ENCODE results near the gene JCAD.
"Not testable (repeated sequence)": the region's sequence is repeated elsewhere in the genome, so short reads cannot be mapped to it uniquely, and the experiment has no call there.

JCAD gene, protein sequence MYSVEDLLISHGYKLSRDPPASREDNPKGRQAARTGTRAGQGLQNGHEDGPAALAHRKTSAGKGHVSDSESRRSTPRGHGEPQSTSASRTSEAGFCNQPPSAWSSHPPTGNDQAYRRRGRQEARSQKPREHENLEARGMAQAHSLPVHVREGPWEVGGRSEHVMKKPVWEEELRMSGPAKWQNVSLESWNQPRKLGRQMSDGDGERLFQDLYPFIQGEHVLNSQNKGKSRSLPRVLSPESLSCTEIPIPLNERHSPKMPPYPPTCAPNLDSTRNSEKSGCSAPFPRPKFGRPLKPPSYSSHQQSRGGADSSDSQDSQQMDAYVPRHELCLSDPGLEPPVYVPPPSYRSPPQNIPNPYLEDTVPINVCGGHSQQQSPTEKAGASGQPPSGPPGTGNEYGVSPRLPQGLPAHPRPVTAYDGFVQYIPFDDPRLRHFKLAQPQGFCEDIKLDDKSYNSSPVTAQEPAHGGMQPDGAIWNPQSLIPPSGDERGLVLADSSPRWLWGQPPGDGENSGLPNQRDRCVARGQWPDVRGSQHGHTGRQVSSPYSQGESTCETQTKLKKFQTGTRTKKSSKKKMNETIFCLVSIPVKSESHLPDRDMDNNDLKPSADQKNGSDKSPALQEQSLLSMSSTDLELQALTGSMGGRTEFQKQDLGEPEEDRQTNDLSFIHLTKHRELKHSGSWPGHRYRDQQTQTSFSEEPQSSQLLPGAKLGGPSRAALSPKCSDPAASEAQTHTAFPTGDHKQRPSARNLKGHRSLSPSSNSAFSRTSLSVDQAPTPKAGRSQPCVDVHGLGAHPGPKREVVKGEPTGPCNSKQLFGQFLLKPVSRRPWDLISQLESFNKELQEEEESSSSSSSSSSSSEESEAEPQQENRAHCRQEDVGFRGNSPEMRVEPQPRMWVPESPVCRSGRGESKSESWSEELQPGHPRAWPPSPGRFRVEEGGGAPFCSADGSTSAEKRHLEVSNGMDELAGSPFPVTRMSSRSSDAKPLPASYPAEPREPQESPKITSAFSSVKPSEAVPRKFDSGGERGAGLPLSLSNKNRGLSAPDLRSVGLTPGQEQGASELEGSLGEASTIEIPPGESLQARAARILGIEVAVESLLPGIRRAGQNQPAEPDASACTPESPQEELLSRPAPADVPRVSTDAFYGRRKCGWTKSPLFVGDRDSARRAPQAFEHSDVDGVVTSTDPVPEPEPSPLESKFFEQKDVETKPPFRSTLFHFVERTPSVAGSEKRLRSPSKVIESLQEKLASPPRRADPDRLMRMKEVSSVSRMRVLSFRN (N-terminal part only)

DNA sequence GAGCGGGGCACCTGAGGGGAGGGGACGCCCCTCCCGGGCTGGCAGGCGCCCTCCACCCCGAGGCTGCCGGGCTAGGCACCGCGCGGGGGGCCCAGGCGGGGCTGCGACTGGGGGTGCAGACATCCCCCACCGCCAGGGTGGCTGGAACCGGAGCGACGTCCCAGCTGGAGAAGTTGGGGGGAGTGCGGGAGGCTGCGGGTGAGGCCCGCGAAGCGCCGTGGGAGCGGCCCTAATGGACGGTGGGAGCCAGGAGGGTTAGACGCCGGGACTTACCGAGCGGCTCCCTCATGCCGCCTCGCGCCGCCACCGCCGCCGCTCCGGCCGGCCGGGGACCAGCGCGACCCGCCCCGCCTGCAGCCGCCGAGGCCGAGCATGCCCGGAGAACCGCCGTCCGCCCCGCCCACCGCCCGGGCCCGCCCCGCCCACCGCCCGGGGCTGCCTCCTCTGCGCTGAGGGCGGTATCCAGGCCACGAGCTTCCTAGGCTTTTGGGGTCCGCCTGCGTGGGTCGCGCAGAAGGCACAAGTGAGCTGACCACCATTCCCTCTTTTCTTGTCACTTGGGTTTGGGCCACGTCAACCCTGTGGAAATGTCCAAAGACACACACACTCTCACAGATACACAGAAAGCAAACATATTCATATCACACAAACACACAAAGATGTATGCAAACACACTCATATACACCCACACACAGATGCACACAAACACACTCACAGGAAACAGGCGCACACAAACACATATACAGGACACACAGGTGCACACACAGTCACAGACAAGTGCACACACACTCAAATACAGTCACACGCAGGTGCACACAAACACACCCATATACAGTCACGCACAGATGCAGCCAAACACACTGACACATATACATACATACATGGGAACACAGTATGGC is at the start of gene JCAD:
TSS of gene JCAD (minus strand) at position 378 of the 899 bp plus-strand sequence. CDS start 11,774 bp downstream, outside the sequence.
- DNase-seq (ENCODE audit: low spot score): peak; percentile 90

DNA sequence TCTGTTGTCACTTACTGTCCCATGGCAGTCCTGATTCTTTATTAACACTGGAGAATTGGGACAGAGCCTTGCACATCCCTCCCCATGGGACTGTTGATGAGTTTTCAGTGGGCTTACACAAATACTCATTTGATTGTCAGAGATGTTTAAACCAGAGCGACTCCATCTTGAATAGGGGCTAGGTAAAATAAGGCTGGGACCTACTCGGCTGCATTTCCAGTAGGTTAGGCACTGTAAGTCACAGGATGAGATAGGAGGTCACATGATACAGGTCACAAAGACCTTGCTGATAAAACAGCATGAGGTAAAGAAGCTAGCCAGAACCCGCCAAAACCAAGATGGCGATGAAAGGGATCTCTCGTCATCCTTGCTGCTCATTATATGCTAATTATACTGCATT is 47.6 kb upstream of the JCAD start:
- DNase-seq (ENCODE audit: low spot score): no peak

DNA sequence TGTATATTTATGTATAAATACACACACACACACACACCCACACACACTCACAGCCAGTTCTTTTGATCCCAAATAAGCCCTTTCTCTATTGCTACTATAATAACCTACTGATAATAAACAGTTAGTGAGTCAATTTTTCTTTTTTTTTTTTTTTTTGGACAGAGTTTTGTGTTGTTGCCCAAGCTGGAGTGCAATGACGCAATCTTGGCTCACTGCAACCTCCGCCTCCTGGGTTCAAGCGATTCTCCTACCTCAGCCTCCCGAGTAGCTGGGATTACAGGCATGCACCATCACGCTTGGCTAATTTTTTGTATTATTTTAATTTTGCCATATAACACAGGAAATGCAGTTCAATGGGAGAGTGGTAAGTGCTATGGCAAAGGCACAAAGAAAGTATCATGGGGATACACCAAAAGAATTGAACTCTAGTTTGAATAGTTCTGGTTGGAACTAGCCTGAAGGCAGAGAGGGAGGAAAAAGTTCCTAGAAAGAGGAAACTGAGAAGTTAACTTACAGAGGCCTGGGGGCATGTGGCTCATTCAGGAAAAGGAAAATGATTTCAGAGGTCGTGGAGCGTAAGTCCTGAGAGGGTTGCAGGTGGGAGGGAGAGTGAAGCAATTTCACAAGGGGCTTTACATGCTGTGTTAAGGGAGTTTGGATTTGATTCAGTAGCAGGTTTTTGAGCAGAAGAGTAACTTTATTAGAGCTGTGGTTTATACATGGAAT is 44.4 kb upstream of the JCAD start:
- no peak for DNase-seq (ENCODE audit: low spot score)

DNA sequence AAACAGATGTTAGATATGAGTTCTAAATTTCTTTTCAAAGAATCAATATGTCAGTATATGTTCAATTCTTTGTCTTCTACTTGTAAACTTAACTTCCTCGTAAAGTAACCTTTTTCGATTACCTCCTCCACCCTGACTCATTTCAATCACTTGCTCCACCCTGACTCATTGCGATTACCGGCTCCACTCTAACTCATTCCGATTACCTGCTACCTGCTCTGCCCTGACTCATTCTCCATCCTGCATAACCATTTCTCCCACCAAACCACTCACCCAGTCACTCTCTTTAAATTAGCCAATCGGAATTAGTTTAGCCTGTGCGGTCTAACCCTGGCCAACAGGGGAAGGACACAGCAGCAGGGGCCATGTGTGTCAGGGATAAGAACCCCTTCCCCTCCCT is 40.3 kb upstream of the JCAD start:
- not testable (repeated sequence) for DNase-seq (ENCODE audit: low spot score)

DNA sequence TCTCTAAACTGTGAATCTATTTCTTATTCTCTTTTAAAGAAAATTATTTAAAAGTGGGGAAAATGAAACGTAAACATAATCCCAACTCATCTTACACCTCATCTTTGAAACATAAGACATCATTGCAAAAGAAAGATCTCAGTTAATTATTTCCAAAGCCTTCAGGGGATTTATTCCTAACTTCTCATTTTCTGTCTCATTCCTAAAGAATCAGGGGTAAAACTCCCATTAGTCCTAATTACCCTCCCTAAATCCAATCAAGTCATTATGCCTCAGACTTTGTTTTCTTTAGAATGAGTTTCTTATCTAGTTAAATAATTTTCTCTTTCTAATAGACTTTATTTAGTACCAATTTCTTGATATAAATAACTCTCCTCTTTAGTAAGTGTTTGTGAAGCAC is 39.7 kb upstream of the JCAD start:
- no peak for DNase-seq (ENCODE audit: low spot score)

DNA sequence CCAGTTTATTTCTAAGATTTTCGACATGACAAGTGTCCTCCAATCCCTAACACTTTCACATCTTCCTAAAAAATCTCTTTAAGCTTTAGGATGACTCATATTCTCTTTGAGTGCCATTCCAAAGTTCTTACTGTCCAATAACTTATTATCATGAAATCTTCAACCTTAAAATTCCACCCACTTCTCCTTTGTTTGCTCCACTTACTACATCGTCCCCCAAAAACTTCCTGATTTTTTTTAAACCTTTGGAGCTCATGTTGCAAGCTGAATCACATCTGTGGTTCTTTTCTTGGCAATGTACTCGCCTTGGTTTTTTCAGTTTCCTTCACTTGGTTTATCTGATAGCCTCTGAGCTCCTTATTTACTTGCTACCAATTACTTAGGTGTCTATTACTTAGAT is 39.2 kb upstream of the JCAD start:
- DNase-seq (ENCODE audit: low spot score): peak; percentile 70

DNA sequence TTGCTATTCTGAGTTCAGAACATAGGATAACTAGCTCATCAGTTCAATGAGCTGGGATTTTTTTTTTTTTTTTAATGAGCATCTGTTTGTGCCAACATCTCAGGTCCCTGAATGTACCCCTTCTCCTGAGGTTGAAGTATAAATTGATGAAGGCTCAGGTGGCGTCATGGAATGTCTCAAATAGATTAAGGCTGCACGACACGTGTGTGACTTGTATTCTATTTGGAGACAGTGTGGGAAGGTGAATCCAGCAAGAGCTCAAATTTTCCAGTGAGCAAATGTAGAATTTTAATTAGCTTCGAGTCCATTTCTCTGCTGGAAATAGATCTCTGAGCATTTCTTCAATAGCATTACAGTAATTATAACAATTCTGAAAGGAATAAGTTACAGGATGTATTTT is 37.2 kb upstream of the JCAD start:
- DNase-seq (ENCODE audit: low spot score): no peak

DNA sequence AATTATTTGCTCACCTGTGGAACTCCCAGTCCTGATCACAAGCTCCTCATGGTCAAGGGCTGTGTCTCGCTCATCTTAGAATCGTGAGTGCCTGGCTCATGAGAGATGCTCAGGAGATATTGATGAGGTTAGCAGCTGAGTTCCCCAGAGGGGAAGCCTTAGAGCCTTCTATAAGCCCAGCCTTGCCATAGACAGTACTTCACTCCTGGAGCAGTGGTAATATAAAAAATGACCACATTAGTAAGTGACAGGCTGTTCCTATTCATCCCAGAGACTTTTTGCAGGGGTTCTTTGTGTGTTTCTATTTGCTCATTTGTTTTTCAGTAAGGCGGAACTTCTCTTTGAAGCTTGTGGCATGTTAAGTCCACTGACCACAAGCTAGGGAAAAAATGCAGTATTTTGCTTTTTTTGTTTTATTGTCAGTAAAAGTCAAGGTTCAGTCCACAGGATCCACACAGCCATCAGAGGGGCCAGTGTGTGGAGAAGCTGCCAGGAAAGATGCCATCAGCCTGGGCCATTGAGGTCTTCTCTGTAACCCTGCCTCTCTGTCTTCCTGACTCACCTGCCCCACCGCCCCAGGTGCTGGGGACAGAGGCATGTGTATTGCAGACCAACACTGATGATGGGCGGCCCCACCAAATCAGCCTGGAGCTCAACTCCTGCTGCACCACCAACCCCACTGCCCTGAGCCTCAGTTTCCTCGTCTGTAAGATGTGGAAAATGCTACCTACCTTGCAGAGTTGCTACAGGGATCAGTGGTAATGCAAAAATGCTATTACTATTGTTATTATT is 36.4 kb upstream of the JCAD start:
- no peak for DNase-seq (ENCODE audit: low spot score)

DNA sequence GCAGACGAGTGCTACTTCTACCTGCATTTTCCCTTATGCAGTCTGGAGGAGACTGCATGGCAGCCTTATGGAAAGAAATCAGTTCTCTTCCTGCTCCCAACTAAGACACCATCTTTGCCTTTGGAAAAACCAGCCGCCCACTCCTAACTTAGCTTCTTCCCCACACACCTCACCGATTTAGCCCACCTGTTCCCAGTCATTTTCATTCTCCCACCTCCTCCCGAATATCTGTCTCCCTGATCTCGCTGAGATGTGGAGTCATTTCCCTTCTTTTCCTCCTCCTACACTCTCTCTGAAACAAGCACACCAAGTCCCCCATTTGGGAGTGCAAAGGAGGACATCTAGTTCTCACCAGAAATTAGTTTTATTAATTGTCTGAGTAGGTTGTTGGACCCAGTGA is 35.2 kb upstream of the JCAD start:
- no peak for DNase-seq (ENCODE audit: low spot score)

DNA sequence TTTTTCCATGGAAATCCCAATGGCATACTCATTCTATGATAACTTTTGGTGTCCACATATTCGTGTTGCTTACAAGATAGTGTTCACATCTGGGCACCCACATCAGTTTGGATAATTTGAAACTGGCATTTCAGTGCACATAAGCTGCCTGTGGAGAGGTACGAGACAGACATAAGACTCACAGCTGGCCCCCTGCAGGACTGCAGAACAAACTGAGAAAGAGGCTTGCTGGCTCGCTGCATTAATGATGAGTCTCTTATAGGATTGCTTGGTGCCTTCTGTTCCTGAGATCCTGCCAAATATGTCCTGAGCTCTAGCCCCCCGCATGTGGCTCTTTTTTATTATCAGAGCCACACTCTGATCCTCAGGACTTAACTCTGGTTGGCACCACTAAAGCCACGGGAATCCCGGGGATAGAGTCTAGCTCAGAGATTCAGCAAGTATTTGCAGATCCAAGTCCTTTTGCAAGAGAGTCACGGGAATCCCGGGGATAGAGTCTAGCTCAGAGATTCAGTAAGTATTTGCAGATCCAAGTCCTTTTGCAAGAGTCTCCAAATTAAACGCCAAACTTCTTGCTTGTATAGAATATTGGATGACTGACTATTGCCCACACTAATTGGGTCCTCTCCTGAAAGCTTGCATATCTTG is 34.0 kb upstream of the JCAD start:
- no peak for DNase-seq (ENCODE audit: low spot score)

DNA sequence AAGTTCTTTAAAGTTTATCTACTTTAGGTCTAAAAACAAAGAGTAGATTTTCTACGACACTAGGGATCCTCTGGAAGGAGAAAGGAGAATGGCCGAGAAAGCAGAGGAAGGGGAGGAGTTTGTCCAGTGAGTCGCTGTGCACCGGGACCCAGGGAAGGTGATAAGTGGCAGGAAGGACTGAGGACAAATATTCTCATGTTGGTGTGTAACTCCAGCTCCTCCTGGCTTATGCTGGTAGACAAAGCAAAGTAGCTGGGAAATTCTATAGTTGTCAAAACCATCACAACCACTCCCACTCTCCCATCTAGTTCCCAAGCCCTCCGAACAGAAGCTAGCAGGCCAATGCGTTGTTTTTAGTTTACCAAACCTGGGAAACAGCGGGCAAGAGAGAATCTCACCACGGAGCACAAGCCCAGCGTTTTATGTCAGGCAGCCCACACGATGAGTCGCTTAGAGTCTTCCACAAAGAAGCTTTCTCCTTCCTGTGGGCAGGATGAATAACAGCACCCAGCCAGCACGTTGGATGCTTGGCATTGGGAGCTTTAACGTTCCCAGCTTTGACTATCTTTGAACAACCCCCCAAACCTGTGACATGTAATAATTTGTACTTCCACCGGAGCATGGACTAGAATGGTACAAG is 32.9 kb upstream of the JCAD start:
- peak; percentile 38 for DNase-seq (ENCODE audit: low spot score)

DNA sequence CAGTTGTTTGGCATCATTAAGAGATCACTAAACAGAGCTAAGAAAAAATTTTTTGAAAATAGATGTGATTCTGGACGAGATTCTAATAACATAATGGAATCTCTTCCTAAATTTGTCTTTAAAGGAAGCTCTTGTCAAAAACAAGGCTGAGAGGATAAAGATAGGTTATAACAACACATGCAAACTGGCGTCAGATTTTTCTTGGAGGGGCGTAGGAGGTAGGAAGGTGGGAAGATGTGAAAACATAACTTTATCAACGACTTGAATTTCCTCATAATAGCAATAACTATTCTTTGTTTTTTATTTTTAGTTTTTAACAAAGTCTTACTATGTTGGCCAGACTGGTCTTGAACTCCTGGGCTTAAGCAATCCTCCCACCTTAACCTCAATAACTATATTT is 31.8 kb upstream of the JCAD start:
- DNase-seq (ENCODE audit: low spot score): no peak

DNA sequence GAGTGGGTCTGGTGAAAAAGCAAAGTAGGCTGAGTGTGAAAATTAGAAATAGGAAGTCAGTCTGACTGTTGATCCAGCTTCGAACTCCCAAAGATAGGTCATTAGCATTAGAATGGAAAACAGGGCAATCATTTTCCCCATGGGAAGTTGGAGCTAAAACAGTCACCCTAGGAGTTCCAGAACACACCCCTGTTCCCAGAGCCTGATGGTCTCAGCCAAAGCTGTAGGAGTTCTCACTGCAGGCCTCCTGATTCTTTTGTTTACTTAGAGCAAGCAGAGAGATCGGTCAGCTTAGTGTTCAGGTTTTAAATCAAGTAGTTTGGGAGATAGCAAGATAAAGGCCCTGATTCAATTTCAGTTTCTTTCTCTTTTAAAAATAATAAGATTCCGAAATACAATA is 28.8 kb upstream of the JCAD start:
- no peak for DNase-seq (ENCODE audit: low spot score)

DNA sequence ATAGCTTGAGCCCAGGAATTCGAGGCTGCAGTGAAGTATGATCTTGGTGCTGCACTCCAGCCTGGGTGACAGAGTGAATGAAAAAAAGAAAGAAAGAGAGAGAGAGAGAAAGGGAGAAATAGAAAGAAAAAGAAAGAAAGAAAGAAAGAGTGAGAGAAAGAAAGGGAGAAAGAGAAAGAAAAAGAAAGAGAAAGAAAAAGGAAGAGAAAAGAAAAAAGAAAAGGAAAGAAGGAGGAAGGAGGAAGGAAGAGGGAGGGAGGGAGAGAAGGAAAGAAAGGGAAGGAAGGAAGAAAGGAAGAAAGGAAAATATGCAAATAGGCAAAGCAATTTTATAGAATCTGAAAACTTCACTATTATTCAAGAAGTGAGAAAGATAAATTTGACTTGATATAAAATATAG is 24.5 kb upstream of the JCAD start:
- no peak for DNase-seq (ENCODE audit: low spot score)

DNA sequence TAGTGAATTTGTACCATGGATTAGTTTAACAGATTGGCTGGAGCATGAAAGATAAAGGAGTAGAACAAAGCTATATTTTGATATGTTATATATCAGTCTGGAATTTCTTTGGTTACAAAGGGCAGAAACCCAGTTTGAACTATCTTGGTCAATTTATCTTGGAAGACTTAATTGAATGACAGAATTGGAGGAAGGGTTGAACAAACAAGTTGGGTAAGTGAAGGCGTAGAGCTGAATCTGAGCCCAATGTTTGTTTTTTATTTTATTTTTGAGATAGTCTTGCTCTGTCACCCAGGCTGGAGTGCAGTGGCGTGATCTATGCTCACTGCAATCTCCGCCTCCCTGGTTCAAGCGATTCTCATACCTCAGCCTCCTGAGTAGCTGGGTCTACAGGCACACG is 21.8 kb upstream of the JCAD start:
- no peak for DNase-seq (ENCODE audit: low spot score)

DNA sequence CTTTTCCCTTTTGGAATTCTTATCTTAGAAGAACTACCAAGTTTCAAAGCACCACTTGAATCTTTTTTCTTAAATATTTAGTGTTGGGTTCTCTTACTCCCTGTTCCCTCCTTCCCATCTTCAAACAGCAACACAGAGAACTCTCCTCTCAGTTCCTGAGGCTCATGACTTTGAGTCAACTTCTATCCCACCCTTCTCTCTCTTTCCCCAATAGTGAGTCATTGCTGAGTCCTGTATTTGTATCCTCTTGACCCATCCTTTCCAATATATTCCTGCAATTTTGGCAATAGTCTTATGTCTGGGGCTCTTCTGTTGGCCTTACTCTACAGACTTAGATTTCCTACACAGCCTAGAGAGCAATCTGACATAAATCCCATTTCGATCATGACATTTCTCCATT is 20.8 kb upstream of the JCAD start:
- peak; percentile 51 for DNase-seq (ENCODE audit: low spot score)

DNA sequence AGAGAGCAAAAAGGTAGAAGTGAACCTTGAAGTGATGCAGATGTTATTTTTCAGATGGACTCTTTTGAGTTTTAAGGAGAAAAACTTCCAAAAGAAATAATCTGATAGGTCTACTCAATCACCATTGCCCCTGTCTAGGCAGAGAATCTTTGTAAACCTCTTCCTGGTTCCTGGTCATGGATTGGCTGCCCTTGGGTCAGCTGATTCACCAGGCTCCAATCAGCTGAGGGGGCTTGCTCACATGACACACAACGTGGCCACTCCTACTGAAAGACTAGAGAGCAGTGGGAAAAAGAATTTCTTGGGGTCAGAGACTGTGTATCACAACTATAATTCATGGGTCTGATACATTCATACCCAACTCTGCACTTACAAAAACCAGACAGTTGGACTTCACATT is 20.0 kb upstream of the JCAD start:
- no peak for DNase-seq (ENCODE audit: low spot score)

DNA sequence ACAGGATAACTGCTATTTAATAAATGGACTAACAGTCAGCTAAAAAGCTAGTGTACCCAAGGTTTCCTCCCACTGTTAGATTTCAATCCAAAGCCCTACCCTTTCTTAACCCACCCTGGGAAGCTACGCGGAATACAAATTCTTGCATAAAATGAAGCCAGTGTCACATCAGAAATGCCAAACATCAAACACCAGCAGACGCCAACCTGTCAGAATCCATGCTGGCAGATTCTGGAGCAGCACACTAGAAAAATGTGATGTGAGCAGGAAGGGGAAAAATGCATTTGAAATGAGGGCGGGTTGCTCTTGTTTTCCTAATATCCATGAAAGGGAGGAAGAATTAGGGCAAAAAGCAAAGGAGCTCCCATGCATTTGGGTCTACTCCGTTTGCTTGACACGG is 16.1 kb upstream of the JCAD start:
- DNase-seq (ENCODE audit: low spot score): no peak

DNA sequence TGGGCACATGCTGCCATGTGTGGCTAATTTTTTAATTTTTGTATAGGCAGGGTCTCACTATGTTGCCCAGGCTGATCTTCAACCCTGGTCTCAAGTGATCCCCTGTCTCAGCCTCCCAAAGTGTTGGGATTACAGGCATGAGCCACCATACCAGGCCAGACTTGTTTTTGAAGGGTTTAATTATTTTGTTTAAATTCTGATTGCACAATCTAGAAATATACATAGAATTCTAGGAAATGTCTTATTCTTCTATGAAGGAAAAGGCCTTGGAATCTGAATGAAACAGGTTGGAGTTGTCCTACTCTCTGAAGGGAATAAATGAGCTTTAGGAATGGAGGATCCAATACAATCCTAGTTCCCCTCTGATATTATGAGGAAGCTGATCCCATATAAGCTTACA is 15.5 kb upstream of the JCAD start:
- DNase-seq (ENCODE audit: low spot score): no peak

All from AG20443 (cell line).